HG03097 (cell line): ENCODE data around the gene OSBPL1A.
A peak's percentile ranks its signal among the peaks of the same experiment; 100 is the strongest.

ENCODE experiments used
- ATAC-seq: cut with Tn5 transposase; IDR thresholded peaks from one replicate; pipeline ENCODE4 v1.9.1; 2021; ENCODE audit not compliant: unreplicated experiment, low FRiP score

Gene OSBPL1A

GRCh38 chr18:24397694-24398368 lies at the start of gene OSBPL1A:
OSBPL1A (minus strand) TSS chr18:24397824; CDS start chr18:24377533, 20,291 bp downstream.
- peak; percentile 79 for ATAC-seq

GRCh38 chr18:24446953-24447538 lies 49.4 kb upstream of the OSBPL1A start:
- no peak for ATAC-seq

GRCh38 chr18:24446453-24446852 lies 48.8 kb upstream of the OSBPL1A start:
- no peak for ATAC-seq

- no peak for ATAC-seq
Observed at GRCh38 chr18:24443870-24444269, 46.2 kb upstream of the OSBPL1A start.

- ATAC-seq, result no peak
Observed at GRCh38 chr18:24436939-24437338, 39.3 kb upstream of the OSBPL1A start.

GRCh38 chr18:24432618-24433017 lies 35.0 kb upstream of the OSBPL1A start:
- no peak for ATAC-seq

GRCh38 chr18:24429188-24429587 lies 31.6 kb upstream of the OSBPL1A start:
- ATAC-seq, result no peak

- no peak for ATAC-seq
Observed at GRCh38 chr18:24428709-24429108, 31.1 kb upstream of the OSBPL1A start.

- no peak for ATAC-seq
Observed at GRCh38 chr18:24427484-24427883, 29.9 kb upstream of the OSBPL1A start.

GRCh38 chr18:24426398-24427294 lies 29.0 kb upstream of the OSBPL1A start, which contains the start of gene IMPACT:
IMPACT (plus strand) TSS chr18:24426670; CDS start chr18:24426757, 87 bp downstream.
- ATAC-seq, result peak; percentile 91

- no peak for ATAC-seq
Observed at GRCh38 chr18:24426073-24426397, 28.4 kb upstream of the OSBPL1A start.

GRCh38 chr18:24421831-24422230 lies 24.2 kb upstream of the OSBPL1A start:
- ATAC-seq, result no peak

- ATAC-seq, result no peak
Observed at GRCh38 chr18:24420551-24420950, 22.9 kb upstream of the OSBPL1A start.

- no peak for ATAC-seq
Observed at GRCh38 chr18:24417480-24417879, 19.9 kb upstream of the OSBPL1A start.

GRCh38 chr18:24414349-24415003 lies 16.9 kb upstream of the OSBPL1A start:
- no peak for ATAC-seq

GRCh38 chr18:24413148-24413547 lies 15.5 kb upstream of the OSBPL1A start:
- no peak for ATAC-seq

- no peak for ATAC-seq
Observed at GRCh38 chr18:24408496-24408895, 10.9 kb upstream of the OSBPL1A start.

GRCh38 chr18:24404591-24404990 lies 7.0 kb upstream of the OSBPL1A start:
- no peak for ATAC-seq

- no peak for ATAC-seq
Observed at GRCh38 chr18:24403076-24403475, 5.5 kb upstream of the OSBPL1A start.

GRCh38 chr18:24402209-24402785 lies 4.7 kb upstream of the OSBPL1A start:
- ATAC-seq, result no peak

- no peak for ATAC-seq
Observed at GRCh38 chr18:24400587-24400986, 3.0 kb upstream of the OSBPL1A start.
